Measurements from ENCODE around the gene RRN3.
"Not testable (repeated sequence)": the region's sequence is repeated elsewhere in the genome, so short reads cannot be mapped to it uniquely, and the experiment has no call there.

DNA sequence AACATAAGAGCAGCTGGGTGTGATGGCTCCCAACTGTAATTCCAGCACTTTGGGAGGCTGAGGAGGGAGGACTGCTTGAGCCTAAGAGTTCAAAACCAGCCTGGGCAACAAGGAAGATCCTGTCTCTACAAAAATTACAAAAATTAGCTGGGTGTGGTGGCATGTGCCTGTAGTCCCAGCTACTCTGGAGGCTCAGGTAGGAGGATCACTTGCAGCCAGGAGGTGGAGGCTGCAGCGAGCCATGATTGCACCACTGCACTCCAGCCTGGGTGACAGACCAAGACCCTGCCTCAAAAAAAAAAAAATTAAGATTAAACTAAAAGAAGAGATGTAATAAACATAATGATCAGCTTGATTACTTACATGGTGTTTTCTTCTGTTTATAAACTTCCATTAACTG is 43.6 kb downstream of the RRN3 start:
- not testable (repeated sequence) for TF ChIP-seq CTCF, POLR2A (IDR thresholded peaks at IDR 0.05)
